NCI-H226 (cell line): Measurements from ENCODE around the gene WASHC1.
A peak's percentile ranks its signal among the peaks of the same experiment; 100 is the strongest.
"Not testable (repeated sequence)": the region's sequence is repeated elsewhere in the genome, so short reads cannot be mapped to it uniquely, and the experiment has no call there.

Experiments
- DNase-seq: peaks from one replicate; pipeline ENCODE4 v3.0.0-alpha.2; 2015

Gene WASHC1, protein sequence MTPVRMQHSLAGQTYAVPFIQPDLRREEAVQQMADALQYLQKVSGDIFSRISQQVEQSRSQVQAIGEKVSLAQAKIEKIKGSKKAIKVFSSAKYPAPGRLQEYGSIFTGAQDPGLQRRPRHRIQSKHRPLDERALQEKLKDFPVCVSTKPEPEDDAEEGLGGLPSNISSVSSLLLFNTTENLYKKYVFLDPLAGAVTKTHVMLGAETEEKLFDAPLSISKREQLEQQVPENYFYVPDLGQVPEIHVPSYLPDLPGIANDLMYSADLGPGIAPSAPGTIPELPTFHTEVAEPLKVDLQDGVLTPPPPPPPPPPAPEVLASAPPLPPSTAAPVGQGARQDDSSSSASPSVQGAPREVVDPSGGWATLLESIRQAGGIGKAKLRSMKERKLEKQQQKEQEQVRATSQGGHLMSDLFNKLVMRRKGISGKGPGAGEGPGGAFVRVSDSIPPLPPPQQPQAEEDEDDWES

DNA sequence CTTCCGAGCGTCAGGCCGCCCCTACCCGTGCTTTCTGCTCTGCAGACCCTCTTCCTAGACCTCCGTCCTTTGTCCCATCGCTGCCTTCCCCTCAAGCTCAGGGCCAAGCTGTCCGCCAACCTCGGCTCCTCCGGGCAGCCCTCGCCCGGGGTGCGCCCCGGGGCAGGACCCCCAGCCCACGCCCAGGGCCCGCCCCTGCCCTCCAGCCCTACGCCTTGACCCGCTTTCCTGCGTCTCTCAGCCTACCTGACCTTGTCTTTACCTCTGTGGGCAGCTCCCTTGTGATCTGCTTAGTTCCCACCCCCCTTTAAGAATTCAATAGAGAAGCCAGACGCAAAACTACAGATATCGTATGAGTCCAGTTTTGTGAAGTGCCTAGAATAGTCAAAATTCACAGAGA is at the start of gene WASHC1:
TSS of gene WASHC1 (minus strand) at position 101 of the 400 bp plus-strand sequence. CDS start 4,457 bp downstream, outside the sequence.
- DNase-seq: not testable (repeated sequence)

DNA sequence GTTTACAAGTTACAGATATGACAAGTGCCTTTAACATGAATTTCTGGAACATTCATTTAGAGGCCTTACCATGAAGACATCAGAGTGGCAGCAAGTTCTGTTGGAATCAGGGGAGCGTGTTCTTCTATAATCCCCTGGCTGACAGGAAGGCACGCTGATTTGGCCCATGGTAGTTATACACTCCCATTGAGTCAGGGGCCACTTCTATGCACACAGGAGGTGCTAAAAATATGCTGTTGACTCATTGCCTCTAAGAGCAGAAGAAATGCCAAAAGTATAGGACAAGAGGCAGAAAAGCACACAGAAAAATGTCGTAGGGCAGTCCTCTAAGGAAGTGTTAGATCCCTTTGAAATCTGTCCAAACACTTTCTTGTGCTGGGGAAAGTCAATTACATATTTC is 49.1 kb upstream of the WASHC1 start:
- DNase-seq: not testable (repeated sequence)

DNA sequence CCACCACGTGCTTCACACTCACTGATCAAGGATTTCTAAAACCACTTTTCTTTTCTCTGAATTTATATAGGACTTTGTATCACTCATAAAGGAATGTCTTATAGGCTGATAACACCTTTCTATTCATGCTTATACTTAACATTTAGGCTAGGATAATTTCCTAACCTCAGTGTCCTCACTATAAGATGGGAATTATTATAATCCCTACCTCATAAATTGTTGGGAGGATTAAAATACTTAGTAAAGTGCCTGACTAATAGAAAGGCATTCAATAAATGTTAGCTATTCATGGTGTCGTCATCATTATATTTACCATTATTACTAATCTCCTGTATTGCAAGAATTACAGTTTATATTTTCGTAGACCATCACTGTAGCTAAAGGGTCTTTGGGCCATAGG is 47.1 kb upstream of the WASHC1 start:
- not testable (repeated sequence) for DNase-seq

DNA sequence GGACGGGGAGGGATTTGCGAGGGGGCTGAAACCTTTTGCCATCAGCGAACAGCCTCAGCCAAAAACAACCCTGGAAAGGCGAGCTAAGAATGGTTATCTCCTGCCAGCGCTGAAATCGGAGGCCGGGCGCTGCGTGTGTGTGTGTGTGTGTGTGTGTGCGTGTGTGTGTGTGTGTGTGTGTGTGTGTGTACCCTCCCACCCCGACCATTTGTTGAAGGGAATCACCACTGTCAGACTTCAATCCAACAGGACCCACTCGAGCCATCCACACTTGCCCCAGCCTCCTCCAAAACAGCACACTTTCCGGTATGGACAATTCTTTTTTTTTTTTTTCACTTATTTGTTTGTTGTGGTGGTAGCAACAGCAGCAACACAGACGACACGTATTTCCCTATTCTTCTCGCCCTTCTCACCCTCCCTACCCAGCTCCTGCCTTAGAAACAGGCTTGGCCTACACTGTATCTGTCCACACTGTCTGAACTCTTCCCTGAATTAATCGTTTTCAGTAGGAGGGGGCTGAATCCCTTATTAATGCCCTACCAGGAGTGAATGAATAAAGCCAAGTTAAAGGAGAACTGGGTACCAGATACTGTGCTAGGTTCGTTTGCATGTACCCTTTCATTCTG is 44.8 kb upstream of the WASHC1 start:
- DNase-seq: not testable (repeated sequence)

DNA sequence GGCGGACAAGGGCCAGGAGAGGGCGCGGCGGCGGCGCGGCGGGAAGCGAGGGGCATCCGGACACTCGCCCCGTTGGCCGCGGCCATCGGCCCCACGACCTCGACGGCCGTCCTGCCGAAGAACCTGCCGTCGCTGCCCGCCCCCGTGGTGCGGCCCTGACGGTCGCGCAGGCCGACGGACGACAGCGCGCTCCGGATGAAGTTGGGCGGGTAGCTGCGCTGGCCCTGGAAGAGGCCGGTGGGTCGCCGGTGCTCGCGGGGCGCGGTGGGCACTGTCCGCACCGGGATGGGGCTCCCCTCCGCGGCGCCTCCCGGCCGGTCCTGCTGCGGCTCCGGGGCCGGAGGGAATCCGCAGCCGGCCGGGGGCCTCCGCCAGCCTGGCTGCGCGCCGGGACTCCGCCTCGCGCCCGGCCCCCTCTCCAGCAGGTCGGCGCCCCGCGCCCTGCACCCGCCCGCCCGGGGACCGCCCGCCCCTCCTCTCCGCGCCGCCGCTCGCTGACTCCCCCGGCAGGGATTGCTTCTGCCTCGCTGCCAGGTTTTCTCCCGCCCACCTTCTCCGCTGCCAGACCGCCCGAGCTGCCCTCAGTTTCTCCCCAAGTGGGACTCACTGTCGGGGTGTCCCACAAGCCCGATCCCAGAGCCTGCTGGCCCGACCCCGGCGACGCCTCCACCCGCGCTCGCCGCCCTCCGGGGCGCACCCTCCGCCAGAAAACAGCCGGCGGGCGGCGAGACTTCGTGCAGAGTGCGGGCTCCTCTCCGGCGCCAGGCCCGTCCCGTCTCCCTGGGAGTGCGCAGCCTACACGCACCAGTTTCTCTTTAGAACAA is 44.0 kb upstream of the WASHC1 start:
- DNase-seq: not testable (repeated sequence)

DNA sequence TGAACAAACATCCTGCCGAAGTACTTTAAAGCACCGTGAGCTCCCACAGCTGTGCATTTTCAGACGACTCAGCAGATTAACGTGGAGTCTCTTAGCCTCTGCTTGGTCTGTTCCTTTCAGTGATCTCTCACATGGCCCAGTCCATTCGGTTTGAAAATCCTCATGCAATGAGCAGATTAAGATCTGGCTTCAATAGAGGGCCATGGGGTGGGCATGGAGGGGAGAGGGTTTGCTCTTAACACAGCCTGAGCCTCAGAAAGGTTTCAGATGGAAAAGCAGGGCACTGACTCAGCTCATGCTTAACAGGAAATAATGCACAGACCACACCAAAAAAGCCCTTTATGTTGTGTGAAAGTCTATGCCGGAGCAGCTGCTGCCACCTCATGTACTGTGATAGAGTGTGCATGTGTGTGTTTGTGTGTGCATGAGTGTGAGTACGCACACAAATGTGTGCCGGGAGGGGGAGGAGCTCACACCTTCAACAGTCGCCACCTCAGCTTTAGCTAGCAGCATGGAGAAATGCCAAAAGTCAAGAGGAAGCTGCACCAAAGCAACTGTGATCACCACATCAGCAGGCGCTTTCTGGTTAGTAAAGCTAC is 33.9 kb upstream of the WASHC1 start:
- not testable (repeated sequence) for DNase-seq

DNA sequence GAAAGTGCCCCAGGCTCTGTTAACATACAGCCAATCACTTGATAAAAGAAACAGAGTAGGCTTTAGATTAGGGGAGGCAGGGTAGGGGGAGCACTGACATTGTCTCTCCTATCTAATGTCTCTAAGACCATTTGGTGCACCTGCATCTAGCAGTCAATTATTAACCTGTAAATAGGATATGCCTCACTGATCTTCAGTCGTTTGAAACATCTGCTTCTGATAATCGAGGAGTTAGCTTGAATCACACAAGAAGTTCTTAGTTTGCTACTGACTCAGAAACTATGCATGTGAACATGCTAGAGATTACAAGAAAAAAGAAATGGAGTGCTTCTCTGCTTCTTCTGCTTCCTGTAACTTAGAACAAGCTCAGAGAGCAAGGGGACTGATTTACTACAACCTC is 23.4 kb upstream of the WASHC1 start:
- DNase-seq: not testable (repeated sequence)

DNA sequence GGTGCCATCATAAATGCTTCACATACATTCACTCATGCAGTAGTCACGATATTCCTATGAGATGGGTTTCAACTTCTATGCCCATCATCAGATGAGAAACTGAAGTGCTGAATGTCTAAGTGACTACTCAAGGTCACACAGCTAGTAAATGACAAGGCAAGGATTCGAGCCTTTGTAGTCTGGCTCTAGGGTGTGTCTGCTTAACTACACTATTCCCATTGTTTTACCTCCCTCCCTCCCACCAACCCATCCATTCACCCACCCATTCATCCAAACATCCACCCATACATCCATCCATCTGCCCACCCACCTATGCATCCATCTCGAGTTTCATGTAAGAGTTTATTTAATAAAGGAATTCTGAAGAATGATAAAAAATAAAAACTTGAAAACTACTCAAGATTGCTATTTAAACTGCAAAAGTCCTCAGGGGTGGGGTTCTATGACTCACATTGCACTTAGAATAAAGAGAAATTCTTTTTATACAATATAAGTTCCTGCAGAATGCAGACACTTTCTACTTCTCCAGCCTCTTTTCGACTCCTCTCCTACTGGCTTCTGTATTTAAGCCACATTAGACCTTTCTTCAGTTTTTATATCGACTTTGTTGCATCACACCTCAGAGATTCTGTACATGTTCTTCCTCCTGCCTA is 19.1 kb upstream of the WASHC1 start:
- not testable (repeated sequence) for DNase-seq

DNA sequence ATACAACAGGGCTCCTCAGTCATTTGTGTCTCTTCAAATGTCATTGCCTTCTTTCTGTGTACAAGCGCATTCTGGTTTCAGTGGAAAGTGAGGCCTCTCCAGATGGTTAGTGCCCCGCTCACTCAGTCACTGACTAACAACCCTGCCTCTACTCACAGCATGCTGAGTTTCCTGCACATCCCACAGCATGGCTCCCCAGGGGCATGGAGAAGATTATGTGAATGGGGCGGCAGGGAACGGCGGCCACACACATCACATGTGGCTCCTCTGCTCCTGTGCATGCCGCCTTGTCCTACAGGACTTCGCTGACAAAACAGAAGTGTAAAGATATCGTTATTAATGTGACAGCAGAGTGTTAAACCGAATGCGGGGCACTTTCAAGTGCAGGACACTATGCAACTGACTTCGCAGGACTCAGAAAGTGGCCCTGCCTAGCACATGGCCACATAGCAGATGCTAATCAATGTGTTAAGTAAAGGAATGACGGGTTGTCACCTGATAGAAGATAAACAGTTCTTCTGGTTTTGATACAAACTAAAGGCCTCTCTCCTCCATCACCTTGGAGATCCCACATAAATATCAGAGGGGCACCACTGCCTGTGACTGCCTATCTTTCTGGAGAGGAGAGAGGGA is 17.5 kb upstream of the WASHC1 start:
- DNase-seq: not testable (repeated sequence)

DNA sequence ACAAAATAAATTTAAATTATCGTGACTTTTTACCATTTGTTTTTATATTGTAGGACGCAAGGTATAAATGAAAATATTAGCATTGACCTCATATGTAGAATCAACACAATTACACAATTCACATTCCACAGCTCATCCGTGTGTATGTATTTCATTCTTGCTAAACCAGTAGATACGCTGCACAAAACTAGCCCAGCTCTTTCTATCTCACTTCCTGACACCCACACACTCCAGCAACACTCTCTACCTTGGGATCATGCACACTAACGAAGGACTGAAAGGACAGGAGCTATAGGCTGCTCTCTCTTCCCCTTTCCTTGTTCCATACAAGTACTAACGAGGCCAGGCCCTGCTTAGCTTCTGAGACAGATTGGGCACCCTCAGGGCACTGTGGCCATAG is 16.9 kb upstream of the WASHC1 start:
- not testable (repeated sequence) for DNase-seq

DNA sequence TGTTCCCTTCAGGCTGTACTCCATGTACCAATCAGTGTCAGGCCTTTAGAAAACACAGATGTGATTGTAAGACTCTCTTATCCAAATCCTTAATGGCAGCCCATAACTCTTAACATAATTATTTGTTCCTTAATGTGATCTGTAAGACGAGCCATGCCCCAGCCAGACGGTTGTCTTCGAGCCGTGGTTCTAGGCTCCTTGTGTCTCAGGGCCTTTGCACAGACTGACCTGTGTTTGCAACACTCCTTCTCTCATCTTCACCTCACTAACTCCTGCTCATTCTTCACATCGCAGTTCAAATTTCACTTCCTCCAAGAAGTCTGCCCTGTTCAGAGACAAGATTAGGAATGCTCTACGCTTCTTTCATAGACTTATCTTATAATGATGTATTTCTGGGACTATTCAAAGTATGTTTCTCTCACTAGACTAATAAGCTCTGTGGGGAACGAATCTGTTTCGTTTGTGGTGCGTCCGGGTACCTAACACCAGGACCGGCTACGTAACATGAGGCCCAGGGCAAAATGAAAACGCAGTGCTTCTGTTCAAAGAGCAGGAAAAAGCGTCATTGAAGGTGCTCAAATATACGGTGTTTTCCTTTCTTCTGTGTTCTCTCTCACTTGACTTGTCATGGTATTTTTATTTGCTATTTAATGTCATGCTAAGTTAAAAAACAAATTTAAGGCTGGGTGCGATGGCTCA is 16.1 kb upstream of the WASHC1 start:
- DNase-seq: not testable (repeated sequence)

DNA sequence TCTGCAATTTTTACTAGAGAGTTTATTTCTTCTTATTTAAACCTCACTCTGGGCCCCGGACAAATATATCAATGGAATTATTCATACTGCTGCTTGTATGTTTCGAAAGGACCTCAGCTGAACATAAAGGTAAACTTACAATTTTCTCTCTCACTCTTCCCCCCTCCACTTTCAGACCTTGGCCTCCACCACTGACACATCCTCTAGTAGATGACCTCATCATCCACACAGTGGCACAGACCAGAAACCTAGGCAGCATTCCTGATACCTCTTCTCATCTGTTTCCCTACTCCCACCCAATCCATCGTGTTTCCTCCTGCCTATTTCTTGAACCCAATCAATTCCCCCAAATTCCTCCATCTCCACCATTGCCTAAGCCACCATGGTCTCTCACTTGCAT is 15.2 kb upstream of the WASHC1 start:
- DNase-seq: peak; percentile 43

DNA sequence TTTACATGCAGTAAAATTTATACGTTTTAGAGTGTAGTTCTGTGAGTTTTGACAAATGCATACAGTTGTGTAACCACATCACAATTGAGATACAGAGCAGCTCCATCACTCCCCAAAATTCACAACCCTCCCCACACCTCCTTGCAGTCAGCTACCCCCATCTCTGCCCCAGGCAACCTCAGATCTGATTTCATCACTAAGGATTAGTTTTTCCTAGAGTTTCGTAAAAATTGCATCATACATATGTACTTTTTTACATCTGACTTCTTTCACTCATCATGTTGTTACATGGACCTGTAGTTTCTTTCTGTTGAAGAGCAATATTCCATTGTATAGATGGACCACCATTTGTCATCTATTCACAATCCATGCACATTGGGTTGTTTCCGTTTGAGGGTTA is 14.4 kb upstream of the WASHC1 start:
- not testable (repeated sequence) for DNase-seq

DNA sequence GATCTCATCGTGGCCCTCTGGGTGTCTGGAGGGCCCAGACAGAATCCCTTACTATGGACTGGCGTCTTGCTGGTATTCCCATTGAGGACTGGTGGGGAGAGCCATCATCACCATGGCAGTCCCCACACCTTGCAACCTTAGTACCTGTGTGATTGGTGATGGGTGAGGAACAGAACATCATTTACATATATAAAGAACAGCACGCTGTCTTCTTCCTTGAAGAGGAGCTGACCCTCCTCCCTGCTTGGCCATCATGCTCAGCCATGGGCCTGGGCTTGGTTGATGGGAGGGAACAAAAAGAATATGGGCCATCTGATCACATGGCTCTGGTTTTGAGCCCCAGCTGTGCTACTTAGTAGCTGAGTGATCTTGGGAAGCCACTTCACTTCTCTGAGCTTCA is 13.9 kb upstream of the WASHC1 start:
- DNase-seq: not testable (repeated sequence)

DNA sequence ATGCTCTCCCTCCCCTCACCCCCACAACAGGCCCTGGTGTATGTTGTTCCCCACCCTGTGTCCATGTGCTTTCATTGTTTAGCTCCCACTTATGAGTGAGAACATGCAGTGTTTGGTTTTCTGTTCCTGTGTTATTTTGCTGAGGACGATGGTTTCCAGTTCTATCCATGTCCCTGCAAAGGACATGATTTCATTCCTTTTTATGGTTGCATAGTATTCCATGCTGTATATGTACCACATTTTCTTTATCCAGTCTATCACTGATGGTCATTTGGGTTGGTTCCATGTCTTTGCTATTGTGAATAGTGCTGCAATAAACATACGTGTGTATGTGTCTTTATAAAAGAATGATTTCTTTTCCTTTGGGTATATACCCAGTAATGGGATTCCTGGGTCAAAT is 12.6 kb upstream of the WASHC1 start:
- not testable (repeated sequence) for DNase-seq

DNA sequence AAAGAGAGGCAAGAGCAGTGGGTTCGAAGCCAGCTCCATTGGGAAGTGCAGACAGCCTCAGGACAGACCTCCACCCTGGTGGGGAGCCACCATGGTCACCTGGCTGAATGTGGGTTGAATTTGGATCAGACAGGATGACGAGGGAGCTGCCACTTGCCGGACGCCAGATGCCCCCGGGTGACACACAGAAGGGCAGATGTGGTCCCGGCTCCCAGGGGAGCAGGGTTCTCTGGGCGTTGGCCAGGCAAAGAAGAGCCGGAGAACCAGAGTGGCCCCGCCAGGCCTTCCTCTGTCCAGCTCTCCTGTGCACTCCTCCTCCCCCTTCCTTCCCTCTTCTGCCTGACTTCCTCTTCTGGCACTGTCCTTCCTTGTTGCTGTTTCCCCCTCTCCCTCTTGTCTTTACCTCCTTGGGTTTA is 12.0 kb upstream of the WASHC1 start:
- not testable (repeated sequence) for DNase-seq

DNA sequence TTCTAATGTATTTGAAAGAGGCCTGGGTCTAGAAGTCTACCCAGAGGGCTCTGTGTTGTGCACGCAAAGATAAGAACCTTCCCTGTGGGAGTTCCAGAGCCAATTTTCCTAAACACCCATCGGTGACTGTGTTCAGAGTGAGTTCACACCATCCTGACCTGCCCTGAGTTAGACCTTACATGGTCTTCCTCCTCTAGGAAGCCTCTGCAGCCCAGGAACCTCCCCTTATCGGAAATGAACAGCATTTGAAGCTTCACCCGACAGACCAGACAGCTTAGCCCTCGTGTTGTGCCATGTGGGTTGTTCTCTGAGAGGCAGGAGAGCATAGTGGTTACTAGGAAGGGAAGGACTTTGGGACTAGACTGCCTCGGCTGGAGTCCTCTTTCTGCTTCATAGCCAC is 3.1 kb upstream of the WASHC1 start:
- not testable (repeated sequence) for DNase-seq

DNA sequence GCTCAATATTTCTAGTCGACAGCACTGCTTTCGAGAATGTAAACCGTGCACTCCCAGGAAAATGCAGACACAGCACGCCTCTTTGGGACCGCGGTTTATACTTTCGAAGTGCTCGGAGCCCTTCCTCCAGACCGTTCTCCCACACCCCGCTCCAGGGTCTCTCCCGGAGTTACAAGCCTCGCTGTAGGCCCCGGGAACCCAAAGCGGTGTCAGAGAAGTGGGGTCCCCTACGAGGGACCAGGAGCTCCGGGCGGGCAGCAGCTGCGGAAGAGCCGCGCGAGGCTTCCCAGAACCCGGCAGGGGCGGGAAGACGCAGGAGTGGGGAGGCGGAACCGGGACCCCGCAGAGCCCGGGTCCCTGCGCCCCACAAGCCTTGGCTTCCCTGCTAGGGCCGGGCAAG is 481 bp downstream of the WASHC1 start:
- not testable (repeated sequence) for DNase-seq

DNA sequence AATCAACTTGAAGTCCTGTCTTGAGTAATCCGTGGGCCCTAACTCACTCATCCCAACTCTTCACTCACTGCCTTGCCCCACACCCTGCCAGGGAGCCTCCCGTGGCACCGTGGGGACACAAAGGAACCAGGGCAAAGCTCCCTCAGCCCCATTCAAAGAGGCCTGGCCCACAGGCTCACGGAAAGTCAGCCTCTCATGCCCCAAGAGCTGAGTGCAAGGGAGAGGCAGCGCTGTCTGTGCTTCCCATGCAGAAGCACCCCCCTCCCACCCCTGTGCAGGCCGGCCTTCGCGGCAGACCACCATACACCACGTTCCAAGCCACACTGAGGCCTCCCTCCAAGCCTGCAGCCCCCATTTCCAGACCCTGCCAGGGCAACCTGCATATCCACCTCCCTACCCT is 7.6 kb downstream of the WASHC1 start:
- DNase-seq: not testable (repeated sequence)

DNA sequence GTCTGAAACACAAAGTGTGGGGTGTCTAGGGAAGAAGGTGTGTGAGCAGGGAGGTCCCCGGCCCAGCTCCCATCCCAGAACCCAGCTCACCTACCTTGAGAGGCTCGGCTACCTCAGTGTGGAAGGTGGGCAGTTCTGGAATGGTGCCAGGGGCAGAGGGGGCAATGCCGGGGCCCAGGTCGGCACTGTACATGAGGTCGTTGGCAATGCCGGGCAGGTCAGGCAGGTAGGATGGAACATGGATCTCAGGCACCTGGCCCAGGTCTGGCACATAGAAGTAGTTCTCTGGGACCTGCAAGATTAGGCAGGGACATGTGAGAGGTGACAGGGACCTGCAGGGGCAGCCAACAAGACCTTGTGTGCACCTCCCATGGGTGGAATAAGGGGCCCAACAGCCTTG is 12.4 kb downstream of the WASHC1 start:
- not testable (repeated sequence) for DNase-seq
